HepG2 (cell line): ENCODE results near the gene GOLGA6D.

Experiments used
- CHD2 ChIP-seq: IDR thresholded peaks from 2 replicates; pipeline ENCODE4 v1.6.1; 2011; ENCODE audit warnings: low read depth, low read length, improper control_type of control experiment
- MED13 ChIP-seq: sonication (generic); formaldehyde crosslinking; IDR thresholded peaks from 2 replicates; pipeline ENCODE4 v1.5.0; 2020; ENCODE audit warnings: missing genetic modification reagents

- TF ChIP-seq CHD2 (no peak), MED13 (CRISPR knock-in tag) (no peak)
Measured at GRCh38 chr15:75235051-75235673, 47.5 kb upstream of the GOLGA6D start.
